DMS153 (cell line): Measurements from ENCODE around the gene ZC3H18.

Source experiments
- DNase-seq: peaks from one replicate; lab custom pipeline; 2025; lab: John Stamatoyannopoulos, UW

ZC3H18 gene

GRCh38 chr16:88549671-88550245 is 20.4 kb upstream of the ZC3H18 start:
- DNase-seq, result no peak

DNA sequence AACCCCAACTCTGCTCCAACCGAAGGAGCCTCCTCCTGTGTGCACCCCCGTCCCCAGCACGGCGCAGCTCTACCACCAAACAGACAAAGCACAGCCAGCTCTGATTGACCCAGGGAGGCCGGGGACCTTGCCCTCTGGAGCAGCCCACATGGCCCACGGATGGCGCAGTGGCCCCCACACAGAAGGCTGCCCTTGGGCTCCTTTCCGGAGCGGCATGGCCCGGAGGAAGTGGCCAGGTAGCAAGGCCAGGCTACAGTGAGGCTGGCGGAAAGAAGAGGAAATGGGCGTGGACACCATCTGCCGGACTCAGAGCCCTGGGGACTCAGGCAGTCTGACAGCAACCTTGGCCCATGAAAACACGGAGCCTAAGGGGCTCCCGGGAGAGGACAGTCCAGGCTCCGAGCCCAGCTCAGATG is 19.9 kb upstream of the ZC3H18 start:
- DNase-seq, result no peak

GRCh38 chr16:88552166-88552565 is 18.0 kb upstream of the ZC3H18 start:
- no peak for DNase-seq

DNA sequence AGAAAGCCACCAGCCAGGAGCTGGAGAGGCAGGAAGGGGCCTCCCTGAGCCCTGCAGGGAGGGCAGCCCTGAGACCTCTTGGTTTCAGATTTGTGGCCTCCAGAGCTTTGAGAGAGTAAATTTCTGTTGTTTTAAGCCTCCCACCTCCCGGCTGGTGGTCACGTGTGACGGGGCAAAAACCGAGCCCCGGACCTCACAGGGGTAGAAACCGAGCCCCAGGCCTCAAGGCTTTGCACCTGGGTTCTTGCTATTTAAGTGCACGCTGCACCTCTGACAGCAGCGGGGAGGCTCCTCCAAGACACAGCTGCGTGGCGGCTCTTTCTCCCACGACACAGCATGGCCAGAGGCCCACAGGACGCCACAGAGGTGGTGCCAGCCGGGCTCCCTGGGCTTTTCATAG is 17.4 kb upstream of the ZC3H18 start:
- no peak for DNase-seq

DNA sequence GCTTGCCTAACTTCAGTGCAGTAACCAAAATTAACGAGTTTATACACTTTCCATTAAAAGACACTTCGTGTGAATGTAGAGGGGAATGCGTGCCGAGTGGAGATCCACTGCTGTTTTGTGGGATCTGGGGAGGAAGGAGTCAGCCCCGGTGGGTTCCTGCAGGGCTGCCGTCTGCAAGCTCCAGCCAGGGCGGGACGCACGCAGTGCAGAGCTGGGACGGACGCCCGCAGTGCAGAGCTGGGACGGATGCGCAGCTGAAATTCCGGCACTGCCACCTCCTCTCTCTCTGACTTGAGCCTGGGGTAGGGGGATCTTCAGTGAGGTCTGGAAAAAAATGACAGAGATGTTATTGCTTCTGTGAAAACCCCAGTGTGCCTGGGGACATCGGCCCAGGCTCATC is 16.5 kb upstream of the ZC3H18 start:
- no peak for DNase-seq

GRCh38 chr16:88554711-88555264 is 15.4 kb upstream of the ZC3H18 start:
- no peak for DNase-seq

DNA sequence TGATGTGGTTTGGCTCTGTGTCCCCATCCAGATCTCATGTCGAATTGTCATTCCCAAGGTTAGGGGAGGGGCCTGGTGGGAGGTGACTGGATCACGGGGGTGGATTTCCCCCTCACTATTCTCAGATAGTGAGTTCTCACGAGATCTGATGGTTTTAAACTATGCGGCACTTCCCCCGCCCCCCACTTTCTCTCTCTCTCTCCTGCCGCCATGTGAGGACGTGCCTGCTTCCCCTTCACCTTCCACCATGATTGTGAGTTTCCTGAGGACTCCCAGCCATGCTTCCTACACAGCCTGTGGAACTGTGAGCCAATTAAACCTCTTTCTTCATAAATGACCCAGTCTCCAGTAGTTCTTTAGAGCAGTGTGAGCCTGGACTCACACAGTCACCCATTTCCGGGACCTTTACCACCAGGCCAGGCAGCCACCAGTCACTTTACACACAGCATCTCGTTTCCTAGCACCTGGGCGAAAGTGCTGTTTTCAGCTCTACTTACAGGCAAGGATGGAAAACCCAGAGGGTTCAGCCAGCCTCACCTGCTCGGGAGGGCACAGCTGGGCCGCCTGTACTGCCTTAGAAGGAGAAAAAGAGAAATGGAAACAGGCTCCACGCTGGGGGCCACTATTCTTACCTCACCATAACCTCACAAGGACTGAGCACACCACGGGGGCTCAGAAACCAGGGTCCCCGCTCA is 13.8 kb upstream of the ZC3H18 start:
- DNase-seq, result no peak

DNA sequence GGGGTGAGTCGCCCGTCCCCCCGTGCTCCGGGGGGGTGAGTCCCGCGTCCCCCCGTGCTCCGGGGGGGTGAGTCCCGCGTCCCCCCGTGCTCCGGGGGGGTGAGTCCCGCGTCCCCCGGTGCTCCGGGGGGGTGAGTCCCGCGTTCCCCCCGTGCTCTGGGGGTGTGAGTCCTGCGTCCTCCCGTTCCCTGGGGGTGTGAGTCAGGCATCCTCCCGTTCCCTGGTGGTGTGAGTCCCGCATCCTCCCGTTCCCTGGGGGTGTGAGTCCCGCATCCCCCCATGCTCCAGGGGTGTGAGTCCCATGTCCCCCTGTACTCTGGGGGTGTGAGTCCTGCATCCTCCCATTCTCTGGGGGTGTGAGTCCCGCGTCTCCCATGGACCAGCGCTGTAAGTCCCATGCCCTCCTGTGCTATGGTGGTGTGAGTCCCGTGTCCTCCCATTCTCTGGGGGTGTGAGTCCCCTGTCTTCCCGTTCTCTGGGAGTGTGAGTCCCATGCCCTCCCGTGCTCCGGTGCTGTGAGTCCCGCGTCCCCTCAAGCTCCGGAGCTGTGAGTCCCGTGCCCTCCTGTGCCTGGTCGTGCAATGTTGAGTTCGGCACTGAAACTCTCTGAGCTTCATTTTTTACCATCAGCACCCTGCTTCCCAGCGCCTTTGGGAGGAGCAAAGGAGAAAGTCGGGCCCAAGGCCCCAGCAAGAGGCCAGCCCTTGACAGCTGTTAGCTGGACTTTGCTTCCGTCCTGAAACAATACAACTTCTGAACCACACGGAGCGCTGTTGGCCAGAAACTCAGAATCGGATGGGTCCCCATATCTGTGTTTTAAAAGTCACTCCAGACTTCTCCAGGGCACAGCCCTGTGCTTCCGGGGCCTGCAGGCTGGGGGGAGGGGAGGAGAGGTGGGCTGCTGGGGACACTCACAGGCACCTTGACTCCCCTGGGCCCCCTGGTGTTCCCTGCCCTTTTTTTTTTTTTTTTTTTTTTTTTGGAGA is 11.5 kb upstream of the ZC3H18 start:
- DNase-seq, result peak; percentile 61

GRCh38 chr16:88560714-88561484 is 9.3 kb upstream of the ZC3H18 start:
- no peak for DNase-seq

DNA sequence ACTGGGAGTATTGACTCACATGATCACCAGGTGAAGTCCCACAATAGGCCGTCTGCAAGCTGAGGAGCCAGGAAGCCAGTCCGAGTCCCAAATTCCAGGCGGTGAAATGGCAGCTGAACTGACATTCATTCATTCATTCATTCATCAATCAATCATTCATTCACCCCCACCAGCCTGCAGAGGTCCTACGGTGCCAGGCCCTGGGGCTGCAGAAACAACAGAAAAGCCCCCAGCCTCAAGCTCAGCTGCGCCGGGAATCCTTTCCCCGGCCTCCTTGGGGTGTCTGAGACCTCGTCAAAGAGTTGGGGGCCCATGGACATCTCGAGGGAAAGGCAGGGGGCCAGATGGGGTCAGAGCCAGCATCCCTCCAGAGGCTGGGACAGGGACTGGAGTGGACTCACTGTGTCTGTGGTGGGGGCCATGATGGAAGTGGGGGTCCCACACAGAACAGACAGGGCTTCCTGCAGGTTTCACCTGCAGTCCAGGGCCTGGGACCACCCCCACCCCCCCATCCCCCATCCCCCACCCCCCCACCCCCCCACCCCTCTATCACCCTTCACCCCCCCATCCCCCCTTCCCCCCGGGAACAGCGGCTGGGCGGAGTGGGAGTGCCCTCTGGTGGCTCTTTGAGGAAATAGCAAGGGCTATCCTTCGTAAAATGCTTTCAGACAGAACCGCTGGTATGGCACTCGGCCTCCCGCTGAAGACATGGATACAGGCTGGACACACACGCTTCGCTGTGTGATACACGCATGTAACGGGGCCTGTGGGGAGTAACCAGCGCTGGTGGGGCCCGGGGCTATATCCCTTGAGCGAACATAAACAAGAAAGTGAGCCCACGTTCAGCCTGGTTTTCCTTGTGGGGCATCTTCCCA is 8.5 kb upstream of the ZC3H18 start:
- DNase-seq, result peak; percentile 13

DNA sequence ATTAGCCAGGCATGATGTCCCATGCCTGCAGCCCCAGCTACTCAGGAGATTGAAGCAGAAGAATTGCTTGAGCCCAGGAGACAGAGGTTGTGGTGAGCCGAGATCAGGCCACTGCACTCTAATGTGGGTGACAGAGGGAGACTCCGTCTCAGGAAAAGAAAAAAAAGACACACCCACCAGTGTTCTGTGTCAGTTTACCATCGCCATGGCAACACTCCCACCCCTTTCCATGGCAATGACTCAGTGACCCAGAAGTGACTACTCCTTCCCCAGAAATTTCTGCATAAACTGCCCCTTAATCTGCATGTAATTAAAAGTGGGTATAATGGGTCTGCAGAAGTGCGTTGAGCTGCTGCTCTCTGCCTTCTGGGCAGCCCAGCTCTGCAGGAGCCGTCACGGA is 4.0 kb upstream of the ZC3H18 start:
- no peak for DNase-seq

- no peak for DNase-seq
Measured at GRCh38 chr16:88568710-88569613, 1.2 kb upstream of the ZC3H18 start.

GRCh38 chr16:88569614-88569984 is 604 bp upstream of the ZC3H18 start:
- no peak for DNase-seq

GRCh38 chr16:88570691-88571092 is 489 bp downstream of the ZC3H18 start:
- no peak for DNase-seq

- DNase-seq, result no peak
Measured at GRCh38 chr16:88575251-88575650, 5.0 kb downstream of the ZC3H18 start.

GRCh38 chr16:88576307-88576706 is 6.1 kb downstream of the ZC3H18 start:
- no peak for DNase-seq

DNA sequence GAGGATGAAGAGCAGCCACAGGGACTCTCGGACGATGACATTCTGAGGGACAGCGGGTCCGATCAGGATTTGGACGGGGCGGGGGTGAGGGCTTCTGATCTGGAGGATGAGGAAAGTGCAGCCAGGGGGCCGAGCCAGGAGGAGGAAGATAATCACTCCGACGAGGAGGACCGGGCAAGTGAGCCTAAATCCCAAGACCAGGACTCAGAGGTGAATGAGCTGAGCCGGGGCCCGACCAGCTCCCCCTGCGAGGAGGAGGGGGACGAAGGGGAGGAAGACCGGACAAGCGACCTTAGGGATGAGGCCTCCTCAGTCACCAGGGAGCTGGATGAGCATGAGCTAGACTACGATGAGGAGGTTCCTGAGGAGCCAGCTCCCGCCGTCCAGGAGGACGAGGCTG is 7.0 kb downstream of the ZC3H18 start:
- DNase-seq, result no peak

- DNase-seq, result no peak
Measured at GRCh38 chr16:88578446-88579313, 8.5 kb downstream of the ZC3H18 start.

GRCh38 chr16:88580371-88580770 is 10.2 kb downstream of the ZC3H18 start:
- no peak for DNase-seq
